ENCODE measurements around the gene ANKLE1. TPM values are rescaled to one million over a fixed set of nuclear protein-coding genes. Genes with fewer than 3 reads are reported as not detected.

ANKLE1 gene
- total and polyA plus RNA-seq, 2 donors (not counting 3 experiments of a cell fraction or from before 2014, with no cell fraction given): 1.9 to 3.1 TPM

DNA sequence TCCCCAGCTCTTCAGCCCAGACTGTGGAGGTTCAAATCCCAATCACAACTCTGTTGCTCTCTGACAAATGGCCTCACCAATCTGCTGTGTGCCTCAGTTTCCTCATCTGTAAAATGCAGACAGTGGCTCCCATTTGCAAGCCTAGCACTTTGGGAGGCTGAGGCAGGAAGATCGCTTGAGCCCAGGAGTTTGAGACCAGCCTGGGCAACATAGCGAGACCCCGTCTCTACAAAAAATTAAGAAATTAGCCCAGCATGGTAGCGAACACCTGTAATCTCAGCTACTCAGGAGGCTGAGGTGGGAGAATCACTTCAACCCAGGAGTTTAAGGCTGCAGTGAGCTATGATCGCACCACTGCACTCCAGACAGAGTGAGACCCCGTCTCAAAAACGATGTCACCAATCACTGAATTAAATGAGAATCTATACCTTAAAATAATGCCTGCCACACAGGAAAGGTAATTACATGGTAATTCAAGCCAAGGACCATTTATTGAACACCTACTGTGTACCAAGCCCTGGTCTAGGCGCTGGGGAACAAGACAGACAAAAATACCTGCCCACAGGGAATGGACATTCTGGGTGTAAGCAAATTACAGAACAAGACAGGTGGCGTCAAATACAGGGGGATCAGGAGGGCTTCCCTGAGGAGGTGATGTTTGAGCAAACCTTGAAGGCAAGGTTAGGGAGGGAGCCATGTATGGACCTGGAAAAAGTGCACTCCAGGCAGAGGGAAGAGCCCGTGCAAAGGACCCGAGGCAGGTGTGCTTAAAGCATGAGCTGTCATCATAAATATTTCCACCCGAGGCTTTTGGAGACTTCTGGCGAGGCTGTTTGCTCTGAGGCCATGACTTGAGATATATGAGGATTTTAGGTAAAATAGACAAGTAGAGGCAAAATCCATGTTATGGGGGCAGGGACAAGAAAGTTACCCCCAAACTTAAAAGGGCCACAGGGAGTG is 43.7 kb upstream of the ANKLE1 start:
- Histone ChIP-seq H3K4me2 (ENCODE audit: insufficient read depth, low read length) (no peak overlapping the region), H3K9me1 (replicated peaks; ENCODE audit: control insufficient read depth, extremely low read depth, insufficient read depth, low read length) (no peaks in the 10 kb centered on the region), H3K36me3 (ENCODE audit: control insufficient read depth in 2 of 2, extremely low read depth in 1 of 2, insufficient read depth in 2 of 2, low read length in 2 of 2) (peaks cover 0 to 4% of the 10 kb centered on the region in 2 experiments), H3K9ac (replicated peaks; ENCODE audit: extremely low read depth, insufficient read depth, low read length) (no peak overlapping the region), H4K20me1 (replicated peaks; ENCODE audit: control insufficient read depth, extremely low read depth, insufficient read depth, low read length) (no peaks in the 10 kb centered on the region), H3K4me3 (replicated peaks in 1 of 3; ENCODE audit: insufficient read depth in 1 of 3, low read depth in 1 of 3, low read length in 3 of 3) (no peak overlapping the region), H2AFZ (ENCODE audit: low read depth, low read length) (no peak overlapping the region), H3K27ac (ENCODE audit: insufficient read depth, low read depth, low read length) (no peak overlapping the region), H3K27me3 (ENCODE audit: control insufficient read depth in 2 of 2, insufficient read depth in 2 of 2, low read length in 2 of 2) (no peaks in the 10 kb centered on the region), H3K79me2 (ENCODE audit: control insufficient read depth, insufficient read depth, low read length) (peaks cover 24% of the 10 kb centered on the region), H3K4me1 (ENCODE audit: control insufficient read depth, extremely low read depth, insufficient read depth, low read length) (peaks cover 11% of the 10 kb centered on the region), H3K9me3 (replicated peaks; ENCODE audit: control insufficient read depth, insufficient read depth, low read length) (no peaks in the 10 kb centered on the region)
- DNase-seq (ENCODE audit: low read depth, low spot score) (no peak), FAIRE-seq (no peak)
- intact Hi-C loops (cut with micrococcal nuclease) (no loop called here), dilution Hi-C loops (cut with MboI; ENCODE audit: extremely low pct_ligation_motif_present, low sequenced_read_pairs) (no loop called here)
- no TSS peak for BruUV-seq (replicated peaks)
- TF ChIP-seq GATA2 (IDR thresholded peaks at IDR 0.05; ENCODE audit: insufficient read depth, insufficient read length, low read depth, low read length) (no peak), EZH2 (IDR thresholded peaks at IDR 0.05; ENCODE audit: borderline replicate concordance, low read depth, low read length, severe bottlenecking) (no peak), FOS (IDR thresholded peaks at IDR 0.05; ENCODE audit: borderline replicate concordance, insufficient read depth, low read length) (no peak), MYC (IDR thresholded peaks at IDR 0.05; ENCODE audit: low read depth, low read length) (no peak), JUN (IDR thresholded peaks at IDR 0.05; ENCODE audit: borderline replicate concordance, insufficient read depth, insufficient read length, low read depth) (no peak), POLR2A (IDR thresholded peaks at IDR 0.05; ENCODE audit: low read depth, low read length) (no peak), POLR2AphosphoS5 (IDR thresholded peaks at IDR 0.05; ENCODE audit: insufficient read depth, low read depth, low read length) (no peak)
- TF ChIP-seq, protein P1, sequence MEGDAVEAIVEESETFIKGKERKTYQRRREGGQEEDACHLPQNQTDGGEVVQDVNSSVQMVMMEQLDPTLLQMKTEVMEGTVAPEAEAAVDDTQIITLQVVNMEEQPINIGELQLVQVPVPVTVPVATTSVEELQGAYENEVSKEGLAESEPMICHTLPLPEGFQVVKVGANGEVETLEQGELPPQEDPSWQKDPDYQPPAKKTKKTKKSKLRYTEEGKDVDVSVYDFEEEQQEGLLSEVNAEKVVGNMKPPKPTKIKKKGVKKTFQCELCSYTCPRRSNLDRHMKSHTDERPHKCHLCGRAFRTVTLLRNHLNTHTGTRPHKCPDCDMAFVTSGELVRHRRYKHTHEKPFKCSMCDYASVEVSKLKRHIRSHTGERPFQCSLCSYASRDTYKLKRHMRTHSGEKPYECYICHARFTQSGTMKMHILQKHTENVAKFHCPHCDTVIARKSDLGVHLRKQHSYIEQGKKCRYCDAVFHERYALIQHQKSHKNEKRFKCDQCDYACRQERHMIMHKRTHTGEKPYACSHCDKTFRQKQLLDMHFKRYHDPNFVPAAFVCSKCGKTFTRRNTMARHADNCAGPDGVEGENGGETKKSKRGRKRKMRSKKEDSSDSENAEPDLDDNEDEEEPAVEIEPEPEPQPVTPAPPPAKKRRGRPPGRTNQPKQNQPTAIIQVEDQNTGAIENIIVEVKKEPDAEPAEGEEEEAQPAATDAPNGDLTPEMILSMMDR (IDR thresholded peaks at IDR 0.05; ENCODE audit: extremely low read depth in 1 of 2, insufficient read depth in 1 of 2, low read depth in 1 of 2, low read length in 2 of 2): no peak
- TF ChIP-seq, protein P2, sequence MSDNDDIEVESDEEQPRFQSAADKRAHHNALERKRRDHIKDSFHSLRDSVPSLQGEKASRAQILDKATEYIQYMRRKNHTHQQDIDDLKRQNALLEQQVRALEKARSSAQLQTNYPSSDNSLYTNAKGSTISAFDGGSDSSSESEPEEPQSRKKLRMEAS (IDR thresholded peaks at IDR 0.05; ENCODE audit: insufficient read depth, insufficient read length): no peak
- CTCF ChIA-PET: interaction anchor here (1.3 kb wide), 1 partner anchor 22 kb away, joined by 4 read pairs; no protein-coding TSS in a partner anchor
- POLR2A ChIA-PET: no interaction called here
